Measurements from ENCODE around the gene AGBL4.

- TF ChIP-seq, protein P1, sequence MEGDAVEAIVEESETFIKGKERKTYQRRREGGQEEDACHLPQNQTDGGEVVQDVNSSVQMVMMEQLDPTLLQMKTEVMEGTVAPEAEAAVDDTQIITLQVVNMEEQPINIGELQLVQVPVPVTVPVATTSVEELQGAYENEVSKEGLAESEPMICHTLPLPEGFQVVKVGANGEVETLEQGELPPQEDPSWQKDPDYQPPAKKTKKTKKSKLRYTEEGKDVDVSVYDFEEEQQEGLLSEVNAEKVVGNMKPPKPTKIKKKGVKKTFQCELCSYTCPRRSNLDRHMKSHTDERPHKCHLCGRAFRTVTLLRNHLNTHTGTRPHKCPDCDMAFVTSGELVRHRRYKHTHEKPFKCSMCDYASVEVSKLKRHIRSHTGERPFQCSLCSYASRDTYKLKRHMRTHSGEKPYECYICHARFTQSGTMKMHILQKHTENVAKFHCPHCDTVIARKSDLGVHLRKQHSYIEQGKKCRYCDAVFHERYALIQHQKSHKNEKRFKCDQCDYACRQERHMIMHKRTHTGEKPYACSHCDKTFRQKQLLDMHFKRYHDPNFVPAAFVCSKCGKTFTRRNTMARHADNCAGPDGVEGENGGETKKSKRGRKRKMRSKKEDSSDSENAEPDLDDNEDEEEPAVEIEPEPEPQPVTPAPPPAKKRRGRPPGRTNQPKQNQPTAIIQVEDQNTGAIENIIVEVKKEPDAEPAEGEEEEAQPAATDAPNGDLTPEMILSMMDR (IDR thresholded peaks at IDR 0.05; ENCODE audit: low read length): no peak
- TF ChIP-seq EZH2 (IDR thresholded peaks at IDR 0.05; ENCODE audit: borderline replicate concordance, low read length): no peak
Measured at GRCh38 chr1:48931506-48932192, 1092.1 kb downstream of the AGBL4 start.

Measured in OCI-LY1 (cell line).